ENCODE measurements around the gene ARID3C. TPM values are rescaled to one million over a fixed set of nuclear protein-coding genes. Genes with fewer than 3 reads are reported as not detected.

Gene ARID3C
- total RNA-seq, 1 experiment from 2014 or later, result 0.42 TPM

GRCh38 chr9:34612788-34613390, 16.0 kb downstream of the ARID3C start:
- peak overlapping the region; percentile 82 for H3K27ac ChIP-seq (ENCODE audit: low read depth, low read length)
- H3K4me1 ChIP-seq (ENCODE audit: control insufficient read depth in 1 of 2, insufficient read depth in 2 of 2, low read length in 2 of 2), result peaks cover 5 to 23% of the 10 kb centered on the region in 2 experiments
- no TSS peak for BruUV-seq (replicated peaks)
- H3K36me3 ChIP-seq (ENCODE audit: control insufficient read depth in 1 of 2, insufficient read depth in 2 of 2, low read length in 2 of 2), result peaks cover 0 to 9% of the 10 kb centered on the region in 2 experiments; a peak in 2 of 4 replicates
- ChIA-PET RAD21 (ENCODE audit: low non-redundant PET in 1 of 2, low total read pairs in 2 of 2, uncharacterized antibody in 2 of 2, unreplicated experiment in 2 of 2) (no interaction called here), POLR2A (interaction anchor here (2.1 kb wide), 1 partner anchor 25 kb away, joined by 6 read pairs; the partner anchor contains the start of gene SIGMAR1), CTCF (interaction anchor here (0.9 to 1.4 kb wide), 6 partner anchors 9 to 209 kb away, joined by 3 to 21 read pairs (median 4); no protein-coding TSS in a partner anchor)
- DNase-seq (ENCODE audit: low read depth, low spot score) (peak; percentile 54), ATAC-seq (peak; percentile 73)
- H3K79me2 ChIP-seq (ENCODE audit: insufficient read depth, low read length), result peaks cover 15% of the 10 kb centered on the region
- H4K20me1 ChIP-seq (ENCODE audit: insufficient read depth), result no peaks in the 10 kb centered on the region
- H3K4me3 ChIP-seq (replicated peaks in 1 of 2; ENCODE audit: low read depth in 1 of 2, low read length in 2 of 2), result peak overlapping the region; percentile 87 to 95
- H3K27me3 ChIP-seq (ENCODE audit: insufficient read depth, low read length), result no peaks in the 10 kb centered on the region
- no peaks in the 10 kb centered on the region for H3K9me2 ChIP-seq (ENCODE audit: insufficient read depth)
- intact Hi-C loops (cut with micrococcal nuclease), result loop anchor here (1.0 to 2.0 kb wide), 2 partner anchors 21 to 52 kb away; no protein-coding TSS in a partner anchor
- peak overlapping the region; percentile 92 for H2AFZ ChIP-seq (ENCODE audit: low read depth, low read length, poor library complexity, severe bottlenecking)
- no peaks in the 10 kb centered on the region for H3K9me3 ChIP-seq (ENCODE audit: control insufficient read depth in 1 of 2, insufficient read depth in 1 of 2, low read depth in 1 of 2, low read length in 2 of 2)
- TF ChIP-seq MAX (IDR thresholded peaks at IDR 0.05) (0 out of 2 replicates have a peak, but pooled peaks have one; percentile 9), ELF1 (IDR thresholded peaks at IDR 0.05; ENCODE audit: borderline replicate concordance, low read depth) (no peak), POLR2AphosphoS5 (IDR thresholded peaks at IDR 0.05; ENCODE audit: low read depth, low read length) (peak; percentile 27; the same call in 1 of the 2 replicates), JUND (IDR thresholded peaks at IDR 0.05) (no peak), RAD21 (IDR thresholded peaks at IDR 0.05; ENCODE audit: low read depth) (peak; percentile 69), CBX3 (IDR thresholded peaks at IDR 0.05; ENCODE audit: low read depth) (no peak), CTCF (IDR thresholded peaks at IDR 0.05 in 2 of 3, conservative IDR thresholded peaks at IDR 0.05 in 1 of 3; ENCODE audit: borderline replicate concordance in 1 of 3, insufficient read depth in 1 of 3, low read depth in 2 of 3, low read length in 2 of 3) (peak; percentile 80 to 92 (median 85))
- peak overlapping the region; percentile 91 for H3K4me2 ChIP-seq (ENCODE audit: low read length)
- peak overlapping the region; percentile 90 for H3K9ac ChIP-seq (ENCODE audit: low read length)

Measured in HCT116 (cell line).